NCI-H82 (cell line): ENCODE data around the gene CCDC13.

Source experiments
- DNase-seq: peaks from one replicate; lab custom pipeline; 2025; lab: John Stamatoyannopoulos, UW

CCDC13 gene

DNA sequence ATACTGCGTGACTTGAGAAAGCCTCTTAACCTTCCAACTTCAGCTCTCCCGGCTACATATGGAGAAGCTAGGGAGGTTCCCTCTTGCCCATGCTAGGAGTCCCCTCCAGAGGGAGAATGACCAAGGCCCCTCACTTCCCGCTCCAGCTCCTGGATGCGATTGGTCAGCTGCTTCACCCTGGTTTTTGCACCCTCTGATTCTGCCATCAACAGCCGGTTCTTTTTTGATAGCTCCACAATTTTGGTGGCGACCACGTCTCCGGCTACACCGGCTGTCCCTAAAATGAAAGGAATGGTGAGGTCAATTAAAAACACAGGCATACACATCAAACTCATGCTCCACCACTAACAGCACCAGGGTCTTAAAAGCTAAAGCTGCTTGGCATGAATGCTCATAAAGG is 20.6 kb downstream of the CCDC13 start:
- no peak for DNase-seq

DNA sequence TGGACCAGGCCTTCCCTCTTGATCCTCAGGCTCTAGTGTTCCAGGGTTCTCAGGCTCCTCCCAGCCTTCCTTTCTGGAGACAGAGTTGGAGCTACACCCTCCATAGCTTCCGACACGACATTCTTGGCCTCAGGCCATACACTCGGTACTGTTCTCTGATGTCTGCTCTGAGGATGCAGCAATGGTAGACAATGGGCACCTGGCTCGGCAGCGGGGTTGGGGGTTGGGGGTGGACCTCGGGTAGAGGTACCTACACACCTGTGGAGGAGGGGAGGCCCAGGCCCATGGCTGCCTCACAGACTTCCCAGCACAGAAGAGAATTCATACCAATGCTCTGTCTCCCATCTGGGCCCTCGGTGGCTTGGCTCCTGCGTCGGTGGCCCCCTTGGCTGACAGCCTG is 21.4 kb downstream of the CCDC13 start:
- DNase-seq: no peak

DNA sequence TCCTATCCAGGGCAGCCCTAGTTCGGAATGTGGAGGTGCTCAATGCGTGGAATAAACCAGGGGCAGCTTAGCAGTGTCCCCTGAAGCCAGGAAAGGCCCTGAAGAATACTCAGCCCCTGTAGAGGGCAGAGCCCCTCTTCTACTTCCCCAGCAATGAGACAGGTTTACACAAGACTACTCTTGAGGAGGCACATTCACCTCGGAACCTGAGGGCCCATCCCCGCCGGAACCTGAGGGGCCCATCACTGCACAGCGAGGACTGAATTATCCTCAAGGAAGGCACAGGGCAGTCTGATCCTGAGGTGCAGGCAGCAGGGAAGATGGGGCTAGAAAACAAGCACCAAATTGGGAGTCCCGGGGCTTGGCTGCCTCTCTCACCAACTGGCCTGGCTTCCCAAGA is 22.2 kb downstream of the CCDC13 start:
- DNase-seq: no peak

DNA sequence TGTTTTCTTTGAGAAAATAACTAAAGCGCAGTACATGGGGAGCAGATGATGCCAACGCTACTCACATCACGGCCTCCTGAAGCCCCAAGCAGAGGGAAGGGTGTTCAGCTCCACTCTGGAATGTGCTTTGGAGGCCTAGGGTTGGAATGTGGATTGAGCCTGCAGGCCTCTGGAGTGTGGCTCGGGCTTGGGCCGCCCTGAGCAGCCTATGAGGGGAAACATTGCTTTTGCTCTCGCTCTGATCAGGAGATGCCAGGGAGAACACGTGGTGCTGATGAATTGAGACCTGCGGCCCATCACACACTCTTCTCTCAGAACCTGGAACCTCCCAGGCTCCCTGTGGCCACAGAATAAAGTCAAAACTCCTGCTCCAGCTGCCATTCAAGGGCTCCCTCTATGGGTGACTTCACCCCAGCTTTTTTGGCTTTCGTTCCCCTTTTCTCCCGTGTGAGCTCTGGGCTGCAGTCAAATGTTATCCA is 23.3 kb downstream of the CCDC13 start:
- no peak for DNase-seq

DNA sequence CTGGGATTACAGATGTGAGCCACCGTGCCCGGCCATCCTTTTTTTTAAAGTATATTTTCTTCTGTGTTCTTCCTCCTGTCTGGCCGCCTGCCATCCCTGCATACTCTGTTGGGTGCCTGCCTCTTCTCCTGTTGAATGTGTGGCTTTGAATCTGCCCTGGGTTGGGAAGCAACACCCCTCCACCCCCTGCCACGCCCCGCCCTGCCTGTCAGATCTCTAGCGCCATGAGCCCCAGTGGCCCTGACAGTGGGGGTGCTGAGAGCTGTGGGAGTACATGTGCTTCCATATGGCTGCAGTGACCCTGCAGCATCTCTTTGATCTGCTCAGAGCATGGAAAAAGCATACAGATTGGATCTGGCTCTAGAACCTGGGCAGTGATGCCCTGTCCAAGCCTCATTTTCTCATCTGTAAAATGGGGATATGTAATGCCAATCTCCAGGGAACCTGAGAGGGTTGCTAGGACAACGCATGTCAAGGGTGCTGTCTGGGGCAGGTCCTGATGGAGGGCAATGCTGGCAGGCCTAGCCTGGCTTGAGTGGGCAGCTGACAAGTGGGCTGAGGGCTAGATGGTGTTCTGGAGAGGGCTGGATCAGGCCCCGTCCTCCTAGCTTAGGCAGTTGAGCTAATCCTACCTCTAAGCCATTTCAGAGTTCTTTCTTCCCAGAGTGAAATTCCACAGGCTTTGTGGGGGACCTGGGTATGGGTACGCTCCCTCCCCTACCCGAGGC is 23.9 kb downstream of the CCDC13 start:
- no peak for DNase-seq

DNA sequence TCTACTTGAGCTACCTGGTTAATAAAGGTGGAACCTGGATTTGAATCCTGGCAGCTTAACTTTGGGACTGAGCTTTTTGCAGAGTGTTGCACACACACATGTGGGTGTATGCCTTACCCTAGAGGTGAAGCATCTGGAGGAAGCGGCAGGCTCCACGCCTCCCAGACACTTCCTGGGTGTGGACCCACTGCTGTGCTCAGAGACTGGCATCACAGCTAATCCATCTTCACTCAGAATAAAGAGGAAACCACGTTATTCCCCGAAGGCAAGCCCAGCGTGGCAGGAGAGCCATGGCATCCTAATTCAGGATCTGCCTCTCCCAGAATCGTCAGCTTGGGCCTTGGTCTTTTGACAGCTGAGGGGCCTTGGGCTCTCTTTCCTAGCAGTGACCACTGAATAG is 25.5 kb downstream of the CCDC13 start:
- no peak for DNase-seq

DNA sequence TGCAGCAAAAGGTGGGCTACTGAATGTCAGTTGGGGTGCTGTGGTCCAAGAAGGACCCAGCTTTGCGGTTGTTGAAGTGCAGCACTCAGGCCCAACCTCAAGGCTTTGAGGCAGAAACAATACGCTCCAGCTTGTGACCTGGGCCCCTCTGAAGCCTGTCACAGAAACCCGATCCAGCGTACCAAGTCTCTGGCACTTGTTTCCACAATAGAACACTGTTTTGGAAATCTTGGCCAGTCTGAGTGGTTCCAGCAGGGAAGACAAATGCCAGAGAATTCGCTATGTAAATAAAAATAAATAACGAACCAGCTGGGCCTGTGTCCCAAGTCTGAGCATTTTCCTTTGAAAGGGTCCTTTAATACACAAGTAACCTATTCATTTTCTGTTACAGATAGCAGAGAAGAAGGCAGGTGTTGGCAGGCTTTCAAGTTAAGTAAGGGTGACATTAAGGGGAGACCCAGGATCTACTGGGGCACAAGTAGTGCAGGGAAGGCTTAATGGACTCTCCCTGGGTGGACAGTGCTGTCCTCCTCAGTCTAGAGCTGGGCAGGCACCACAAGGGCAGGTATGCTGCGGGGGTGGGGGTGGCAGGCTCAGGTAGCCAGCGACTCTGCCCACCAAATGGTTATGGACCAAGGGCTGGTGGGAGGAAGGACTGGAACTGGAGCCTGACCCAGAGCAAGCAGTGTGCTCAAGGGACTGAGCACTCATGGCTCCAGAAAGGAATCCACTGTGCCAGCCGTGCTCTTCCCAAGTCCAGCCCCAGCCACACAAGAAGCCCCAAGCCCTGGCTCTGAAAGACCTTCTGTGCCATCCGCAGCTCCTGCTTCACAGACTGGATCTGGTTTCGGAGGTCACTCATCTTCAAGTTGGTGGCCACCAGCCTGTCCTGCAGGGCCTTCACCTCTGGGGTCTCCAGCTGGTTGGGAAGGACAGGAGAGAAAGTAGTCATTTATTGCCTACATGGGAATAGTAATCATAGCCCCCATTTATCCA is 26.3 kb downstream of the CCDC13 start:
- no peak for DNase-seq

DNA sequence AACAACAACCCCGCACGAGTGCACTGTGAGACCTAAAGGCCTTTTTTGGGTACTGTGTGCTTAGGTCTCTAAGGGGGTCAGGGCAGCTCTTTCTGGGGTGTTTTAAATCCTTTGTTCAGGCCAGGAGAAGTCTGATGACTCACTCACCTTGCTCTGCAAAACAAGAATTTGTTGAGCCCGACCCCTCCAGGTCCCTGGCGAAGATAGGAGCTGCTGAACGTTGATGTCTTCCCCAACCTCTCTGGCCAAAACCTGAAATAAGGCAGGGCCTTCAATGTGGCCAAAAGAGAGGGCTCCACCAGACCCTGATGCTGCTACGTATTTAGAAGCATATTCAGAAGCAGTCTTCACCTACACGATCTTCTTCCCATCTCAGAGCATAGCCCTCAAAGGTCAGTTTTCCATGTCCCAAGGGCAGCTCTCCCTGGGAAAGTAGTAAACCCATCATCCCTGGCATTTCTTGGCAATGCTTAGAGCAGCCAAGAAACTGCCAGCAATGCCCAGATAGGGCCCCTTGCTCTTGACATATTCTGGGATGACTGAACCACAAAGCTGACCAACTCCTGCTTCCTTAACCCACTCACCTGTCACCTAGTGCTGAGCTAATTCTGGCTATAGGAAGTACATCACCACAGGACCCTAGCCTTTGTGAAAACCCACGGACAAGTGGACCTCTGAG is 27.1 kb downstream of the CCDC13 start:
- DNase-seq: no peak

DNA sequence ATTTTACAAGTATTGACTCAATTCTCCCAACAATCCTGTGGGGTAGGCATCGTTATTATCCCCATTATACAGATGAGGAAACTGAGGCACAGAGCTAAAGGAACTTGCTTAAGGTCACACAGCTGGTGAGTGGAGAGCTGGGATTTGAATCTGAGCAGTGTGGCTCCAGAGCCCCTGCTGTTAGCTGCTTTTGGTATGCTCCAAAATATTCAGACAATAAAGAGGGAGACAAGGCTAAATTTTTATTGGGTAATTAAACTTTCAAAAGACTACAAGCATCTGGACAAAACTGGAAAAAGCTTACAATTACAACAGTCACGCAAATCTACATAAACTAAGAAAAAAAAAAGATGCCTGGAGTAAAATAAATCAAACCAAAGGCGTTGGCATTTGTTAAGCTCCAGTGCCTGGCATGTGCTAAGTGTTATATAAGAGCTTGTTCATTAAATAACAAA is 27.7 kb downstream of the CCDC13 start:
- DNase-seq: no peak

DNA sequence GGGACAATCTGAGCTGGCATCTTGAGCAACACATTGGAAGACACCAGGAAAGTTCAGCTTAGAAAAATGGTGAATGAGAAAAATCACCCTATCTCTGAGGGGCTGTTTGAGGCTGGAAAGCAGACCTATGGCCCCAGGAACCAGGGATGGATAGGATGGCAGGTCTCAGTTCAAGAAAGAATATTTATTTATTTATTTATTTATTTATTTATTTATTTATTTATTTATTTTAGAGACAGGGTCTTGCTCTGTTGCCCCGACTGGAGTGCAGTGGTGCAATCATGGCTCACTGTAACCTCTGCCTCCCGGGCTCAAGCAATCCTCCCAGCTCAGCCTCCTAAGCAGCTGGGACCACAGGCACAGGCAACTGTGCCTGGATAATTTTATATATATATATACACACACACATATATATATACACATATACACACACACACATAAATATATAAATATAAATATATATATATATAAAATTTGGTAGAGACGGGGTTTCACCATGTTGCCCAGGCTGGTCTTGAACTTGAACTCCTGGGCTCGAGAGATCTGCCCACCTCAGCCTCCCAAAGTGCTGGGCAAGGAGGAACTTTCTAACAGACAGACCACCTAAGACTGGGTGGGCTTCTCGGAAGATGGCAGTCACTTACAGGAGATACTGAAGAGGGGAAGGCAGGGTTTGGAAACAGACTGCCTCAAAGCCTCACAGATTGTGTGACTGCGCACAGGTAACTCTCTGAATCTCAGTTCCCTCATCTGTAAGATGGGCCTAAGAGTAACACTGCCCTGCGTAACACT is 29.7 kb downstream of the CCDC13 start:
- DNase-seq: no peak

DNA sequence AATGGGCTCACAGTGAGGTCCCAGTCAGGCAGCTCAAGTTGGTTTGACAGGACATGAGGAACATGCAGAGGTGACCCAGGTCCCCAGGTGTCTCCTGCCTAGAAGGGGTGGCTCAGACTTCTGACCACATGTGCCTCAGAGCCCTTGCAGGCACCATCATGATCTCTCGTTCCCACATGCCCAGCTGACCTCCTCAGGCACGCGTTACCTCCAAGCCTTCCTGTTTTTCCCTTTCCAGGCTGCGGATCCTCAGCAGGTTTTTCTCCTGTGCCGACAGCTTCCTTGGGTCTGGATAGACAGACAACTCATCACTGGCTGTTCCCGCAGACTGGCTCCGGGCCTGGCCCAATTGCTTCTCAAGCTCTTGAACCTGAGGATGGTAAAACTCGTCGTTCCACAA is 30.4 kb downstream of the CCDC13 start:
- no peak for DNase-seq

DNA sequence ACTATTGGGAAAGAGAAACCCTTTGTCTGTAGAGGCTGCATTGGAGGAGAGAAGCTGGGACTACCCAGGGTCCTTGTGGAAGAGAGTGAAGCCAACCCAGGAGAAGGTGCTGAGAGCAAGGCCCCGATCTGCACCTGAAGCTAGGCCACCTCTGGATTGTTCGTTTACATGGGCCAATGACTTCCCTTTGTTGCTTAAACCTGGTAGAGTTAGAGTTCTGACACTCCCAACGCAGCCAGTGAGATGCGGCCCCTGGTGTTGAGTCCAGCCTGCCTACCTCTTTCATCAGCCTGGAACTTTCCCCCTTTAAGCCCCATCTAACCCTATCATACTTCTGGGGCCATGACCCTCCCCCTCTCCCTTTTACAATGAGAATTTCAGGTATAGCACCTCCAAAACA is 30.8 kb downstream of the CCDC13 start:
- DNase-seq: no peak

DNA sequence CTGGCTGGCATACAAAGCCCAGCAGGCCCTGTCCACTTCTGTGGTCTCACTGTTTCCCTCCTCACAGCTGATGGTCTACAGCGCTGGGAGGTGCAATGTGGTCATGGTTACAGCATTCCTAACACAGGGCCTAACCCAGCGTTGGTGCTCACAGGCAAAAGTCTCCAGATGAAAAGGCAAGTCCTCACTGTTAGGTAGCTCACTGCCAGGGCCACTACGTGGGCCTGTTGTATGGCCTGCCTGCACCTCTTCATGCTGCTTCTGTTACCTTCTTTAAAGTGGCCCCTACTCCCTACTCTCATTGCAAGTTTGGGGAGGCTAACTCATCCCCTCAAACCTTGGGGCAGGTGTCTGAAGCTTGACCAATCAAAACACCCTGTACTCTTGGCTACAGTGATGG is 31.3 kb downstream of the CCDC13 start:
- DNase-seq: no peak

DNA sequence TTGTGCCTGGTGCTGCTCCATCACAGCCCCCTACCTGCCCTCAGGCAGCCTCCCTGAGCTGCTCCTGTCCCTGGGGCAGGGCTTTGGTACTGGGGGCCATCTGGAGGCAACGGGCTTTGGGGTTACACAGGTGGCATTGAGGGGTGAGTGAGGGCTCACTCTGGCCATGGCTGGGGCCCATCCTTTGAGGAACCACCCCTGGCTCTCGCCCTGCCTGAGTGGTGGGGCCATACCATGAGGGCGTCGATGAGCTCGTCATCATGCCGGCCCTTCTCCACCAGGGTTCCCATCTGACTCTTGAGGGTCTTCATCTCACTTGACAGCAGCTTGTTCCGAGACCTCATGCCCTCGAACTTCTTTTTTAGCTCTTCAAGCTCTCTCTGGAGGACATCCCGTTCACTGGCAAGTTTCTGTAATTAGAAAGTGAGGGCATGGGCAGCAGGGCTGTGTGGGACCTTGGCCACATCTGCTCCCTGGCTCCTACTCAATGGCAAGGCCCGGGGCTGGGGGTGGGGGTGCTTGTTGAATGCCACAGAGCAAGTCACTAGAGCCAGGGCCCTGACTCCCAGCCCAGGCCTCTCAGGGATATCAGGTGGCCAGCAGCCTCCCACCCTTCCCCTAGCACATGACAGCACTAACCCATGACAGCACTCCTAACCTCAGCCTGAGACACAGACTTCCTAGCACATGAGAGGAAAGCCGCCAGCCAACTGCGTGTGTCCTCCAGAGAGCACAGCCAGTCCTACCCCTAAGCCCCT is 33.5 kb downstream of the CCDC13 start:
- no peak for DNase-seq

DNA sequence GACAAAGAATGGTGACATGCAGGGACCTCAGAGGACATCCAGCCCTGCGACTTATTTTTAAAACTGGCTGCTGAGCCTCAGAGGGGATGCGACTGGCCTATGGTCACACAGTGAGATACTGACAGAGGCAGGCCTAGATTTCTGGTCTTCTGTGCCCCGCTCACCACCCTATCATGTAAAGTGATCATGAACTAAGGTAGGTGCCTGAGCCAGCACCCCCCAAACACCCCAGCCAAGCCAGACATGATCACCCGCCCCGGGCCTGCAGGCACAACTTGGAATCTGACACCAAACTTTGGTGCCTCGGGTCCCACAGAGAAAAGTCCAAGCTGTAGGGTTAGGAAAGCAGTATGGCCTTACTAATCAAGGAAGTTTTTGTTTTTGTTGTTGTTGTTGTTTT is 36.5 kb downstream of the CCDC13 start:
- no peak for DNase-seq

DNA sequence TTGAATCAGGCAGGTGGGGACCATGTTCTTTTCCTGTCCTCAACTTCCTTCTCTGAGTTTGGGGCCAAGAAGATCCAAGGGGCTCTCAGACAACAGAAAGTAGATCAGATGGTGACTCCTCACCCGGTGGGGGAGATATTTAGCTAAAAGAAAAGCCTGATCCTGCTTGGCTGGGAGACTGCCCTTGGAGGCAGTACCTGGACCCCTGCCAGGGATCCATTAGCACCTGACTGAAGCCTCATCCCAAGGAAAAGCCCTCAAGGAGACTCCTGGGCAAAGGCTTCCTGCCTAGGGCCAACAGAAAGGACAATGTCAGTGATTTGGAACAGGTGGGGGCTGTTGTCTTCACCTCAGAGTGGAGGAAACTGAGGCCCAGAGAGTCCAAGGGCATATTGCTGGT is 37.0 kb downstream of the CCDC13 start:
- no peak for DNase-seq

DNA sequence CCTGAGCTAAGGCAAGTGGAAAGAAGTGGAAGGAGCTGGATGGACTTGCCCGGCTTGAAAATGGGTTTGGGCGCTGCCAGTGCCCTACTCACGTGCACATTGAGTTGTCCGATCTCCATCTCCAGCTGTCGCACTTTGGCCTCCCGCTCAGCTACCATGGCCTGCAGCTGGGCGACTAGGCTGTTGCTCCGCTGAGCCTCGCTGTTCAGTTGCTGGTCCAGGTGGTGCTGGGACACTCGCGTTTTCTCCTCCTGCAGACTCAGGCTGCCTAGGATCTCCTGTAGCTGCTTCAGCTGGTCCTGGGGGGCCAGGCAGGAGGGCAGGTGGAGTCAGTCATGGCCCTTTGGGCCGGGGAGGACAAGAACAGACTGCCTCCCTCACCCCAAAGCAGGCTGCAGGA is 37.4 kb downstream of the CCDC13 start:
- no peak for DNase-seq

DNA sequence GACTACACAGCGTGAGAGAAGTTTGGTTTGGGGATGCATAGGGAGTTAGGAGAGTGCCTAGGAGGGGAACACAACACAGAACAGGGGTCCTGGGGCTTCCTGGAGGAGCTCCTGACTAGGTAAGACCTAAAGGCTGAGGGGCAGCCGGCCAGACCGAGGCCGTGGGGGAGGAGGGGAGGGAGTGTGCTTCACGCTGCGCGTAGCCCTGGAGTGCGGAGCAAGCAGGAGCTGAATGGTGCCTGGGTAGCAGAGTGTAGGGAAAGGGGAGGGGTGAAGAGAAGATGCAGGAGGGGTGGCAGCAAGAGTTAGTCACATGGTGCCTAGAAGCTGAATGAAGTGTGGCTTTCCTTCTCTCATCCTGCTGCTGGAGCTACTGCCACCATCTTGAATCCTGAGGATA is 38.0 kb downstream of the CCDC13 start:
- DNase-seq: no peak

DNA sequence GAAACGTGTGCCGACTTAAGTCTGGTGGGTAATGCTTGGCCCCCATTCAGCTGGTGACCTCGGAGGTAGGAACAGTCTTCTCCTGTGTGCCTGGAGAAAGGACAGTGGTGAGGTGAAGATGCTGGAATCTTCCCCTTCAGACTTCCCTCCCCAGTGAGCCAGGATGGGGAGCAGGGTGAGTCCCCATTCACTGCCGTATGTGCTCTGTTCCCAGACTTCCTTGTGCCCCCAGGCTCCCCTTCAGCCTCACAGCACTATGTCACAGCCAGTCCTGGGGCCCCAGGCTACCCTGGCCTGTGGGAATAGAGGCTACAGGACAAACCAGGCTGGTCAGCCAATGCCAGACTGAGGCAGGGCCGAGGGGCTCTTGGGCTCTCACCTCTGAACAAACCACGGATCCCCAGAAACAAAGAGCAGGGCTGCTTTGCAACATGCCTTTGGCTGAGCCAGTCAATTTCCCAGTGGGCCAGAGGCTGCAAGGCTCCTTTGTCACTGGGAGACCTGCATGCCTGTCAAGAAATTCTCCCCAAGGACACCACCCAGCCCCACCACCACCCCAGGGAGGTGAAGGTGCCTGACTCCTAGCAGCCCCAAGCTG is 38.7 kb downstream of the CCDC13 start:
- no peak for DNase-seq

DNA sequence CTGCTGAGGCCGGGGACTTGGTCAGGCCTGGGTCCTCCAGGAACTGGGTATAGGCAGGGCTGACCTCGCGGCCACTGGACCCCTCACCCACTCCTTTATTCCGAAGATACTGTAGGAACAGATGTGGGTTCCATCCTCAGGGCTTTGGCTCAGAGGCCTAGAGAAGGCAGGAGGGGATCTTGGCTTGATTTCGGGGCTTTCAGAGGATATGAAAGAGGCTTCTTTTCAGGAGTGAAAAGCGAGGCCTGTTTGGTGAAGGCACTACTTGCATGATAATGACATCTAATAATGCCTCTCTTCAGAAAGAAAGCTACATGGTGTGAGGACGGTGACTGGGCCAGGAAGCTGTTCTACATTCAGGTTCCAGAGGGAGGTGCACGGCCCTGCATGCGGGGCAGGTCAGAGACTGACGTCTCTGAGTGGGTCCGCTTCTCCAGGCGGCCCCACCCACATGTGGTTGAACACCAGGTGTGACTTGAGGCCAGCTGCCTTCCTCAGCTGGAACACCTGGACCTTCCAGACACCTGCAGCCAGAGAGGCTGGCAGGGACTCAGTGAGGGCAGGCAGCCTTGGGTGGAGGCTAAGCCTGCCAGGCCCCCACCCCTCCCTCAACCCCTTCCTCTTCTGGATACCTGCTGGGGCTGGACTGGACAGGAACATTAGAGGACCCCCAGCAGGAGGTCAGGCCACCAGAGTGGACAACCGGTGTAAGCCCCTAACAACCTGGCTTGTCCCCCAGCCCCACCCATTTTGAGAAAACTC is 39.4 kb downstream of the CCDC13 start:
- DNase-seq: no peak
